ENCODE data around the gene CFAP99. TPM values are rescaled to one million over a fixed set of nuclear protein-coding genes. Genes with fewer than 3 reads are reported as not detected.

CFAP99 gene
- total and polyA plus RNA-seq, 2 of the 8 experiments (the other 6 are each of a cell fraction or from before 2014, with no cell fraction given) = not detected

GRCh38 chr4:2393353-2394270, 25.1 kb upstream of the CFAP99 start:
- H3K14ac ChIP-seq (ENCODE audit: insufficient read length) = no peak overlapping the region
- H3K79me2 ChIP-seq (ENCODE audit: control insufficient read depth in 1 of 2, insufficient read depth in 2 of 2, low read length in 2 of 2) = no peaks in the 10 kb centered on the region
- peaks cover 5% of the 10 kb centered on the region; the same call in 1 of the 2 replicates for H3K79me1 ChIP-seq (ENCODE audit: low read depth, low read length)
- H3K23ac ChIP-seq (ENCODE audit: insufficient read length) = no peak overlapping the region
- peak overlapping the region in 3 of 4 experiments; percentile 15 to 43 (median 29); a peak in 5 of 8 replicates for H3K4me3 ChIP-seq (ENCODE audit: extremely low read depth in 1 of 4, insufficient read depth in 2 of 4, low read depth in 3 of 4, low read length in 4 of 4)
- peak overlapping the region; percentile 31 for H4K5ac ChIP-seq (ENCODE audit: insufficient read length, low read depth, low read length)
- peaks cover 6% of the 10 kb centered on the region; the same call in 1 of the 2 replicates for H3K23me2 ChIP-seq (ENCODE audit: low read depth, low read length)
- peak overlapping the region; percentile 65 for H2BK120ac ChIP-seq (replicated peaks; ENCODE audit: low read depth, low read length)
- H3K27me3 ChIP-seq (replicated peaks in 1 of 4; ENCODE audit: control insufficient read depth in 3 of 4, extremely low read depth in 1 of 4, insufficient read depth in 3 of 4, low read length in 3 of 4) = no peaks in the 10 kb centered on the region
- peak overlapping the region; percentile 78; the same call in 1 of the 2 replicates for H2BK5ac ChIP-seq (ENCODE audit: low read depth, low read length)
- H3K4ac ChIP-seq (replicated peaks; ENCODE audit: insufficient read length, low read depth, low read length) = no peak overlapping the region
- H2AFZ ChIP-seq (ENCODE audit: low read length) = peak overlapping the region; percentile 79; the same call in 1 of the 2 replicates
- H3K4me1 ChIP-seq (replicated peaks in 1 of 4; ENCODE audit: control insufficient read depth in 3 of 4, insufficient read depth in 4 of 4, low read length in 3 of 4) = peaks cover 0 to 33% (median 14%) of the 10 kb centered on the region in 4 experiments; a peak in 6 of 7 replicates
- DNase-seq (ENCODE audit: low read depth in 1 of 2, low spot score in 2 of 2) = peak in 1 of 2 experiments; percentile 80
- 34% methylated on average over 21 of the region's 28 CpGs; no CpG with 5 or more reads in 1 of the 2 experiments for WGBS, 2 experiments (ENCODE audit: extremely low coverage in 1 of 2, insufficient coverage in 1 of 2, insufficient read length in 1 of 2, insufficient replicate concordance in 2 of 2, low coverage in 1 of 2, low lambda C conversion rate in 2 of 2, missing lambda C conversion rate in 1 of 2)
- H3K18ac ChIP-seq (ENCODE audit: extremely low read depth, low read length) = peak overlapping the region; percentile 60
- CTCF ChIA-PET (ENCODE audit: partially characterized antibody) = interaction anchor here (0.7 to 3.6 kb wide), 14 partner anchors 9 to 177 kb away, joined by 3 to 18 read pairs (median 4); partner anchors contain the start of gene CFAP99
- no peaks in the 10 kb centered on the region for H3K9me3 ChIP-seq (ENCODE audit: insufficient read depth in 2 of 2, low read depth in 1 of 2, low read length in 1 of 2)
- H2BK12ac ChIP-seq (ENCODE audit: low read depth, low read length) = peak overlapping the region; percentile 86; the same call in 1 of the 2 replicates
- H3K27ac ChIP-seq (ENCODE audit: low read depth, low read length) = no peak overlapping the region
- peak overlapping the region; percentile 85; the same call in 1 of the 2 replicates for H2AK5ac ChIP-seq (ENCODE audit: low read depth, low read length)
- H3K4me2 ChIP-seq (ENCODE audit: insufficient read depth in 1 of 2, low read depth in 2 of 2, low read length in 2 of 2) = peak overlapping the region; percentile 59 to 60
- H3K36me3 ChIP-seq (ENCODE audit: control insufficient read depth in 2 of 4, insufficient read depth in 4 of 4, low read length in 3 of 4) = no peaks in the 10 kb centered on the region
- no peak overlapping the region for H3K56ac ChIP-seq (replicated peaks; ENCODE audit: insufficient read length, low read depth, low read length)
- H3K9ac ChIP-seq (replicated peaks in 1 of 4; ENCODE audit: extremely low read depth in 1 of 4, low read depth in 3 of 4, low read length in 3 of 4) = no peak overlapping the region
- H4K8ac ChIP-seq (ENCODE audit: extremely low read depth, insufficient read depth, low read length) = 0 out of 2 replicates have a peak overlapping the region, but pooled peaks have one; percentile 63
- peak overlapping the region; percentile 67; the same call in 1 of the 2 replicates for H2BK15ac ChIP-seq (ENCODE audit: low read length)
- peak; percentile 36 for FAIRE-seq
- no peaks in the 10 kb centered on the region for H4K20me1 ChIP-seq (replicated peaks in 1 of 2; ENCODE audit: control insufficient read depth in 1 of 2, insufficient read depth in 2 of 2, low read length in 2 of 2)
- peak overlapping the region; percentile 75 for H4K91ac ChIP-seq (replicated peaks; ENCODE audit: insufficient read length, low read length)
- POLR2A ChIA-PET (ENCODE audit: partially characterized antibody) = interaction anchor here (0.6 to 2.0 kb wide), 5 partner anchors 8 to 75 kb away, joined by 3 to 8 read pairs (median 4); partner anchors contain the start of gene RNF4
- peak overlapping the region; percentile 72; the same call in 1 of the 2 replicates for H2BK20ac ChIP-seq (ENCODE audit: low read length)
- TF ChIP-seq, protein P1, sequence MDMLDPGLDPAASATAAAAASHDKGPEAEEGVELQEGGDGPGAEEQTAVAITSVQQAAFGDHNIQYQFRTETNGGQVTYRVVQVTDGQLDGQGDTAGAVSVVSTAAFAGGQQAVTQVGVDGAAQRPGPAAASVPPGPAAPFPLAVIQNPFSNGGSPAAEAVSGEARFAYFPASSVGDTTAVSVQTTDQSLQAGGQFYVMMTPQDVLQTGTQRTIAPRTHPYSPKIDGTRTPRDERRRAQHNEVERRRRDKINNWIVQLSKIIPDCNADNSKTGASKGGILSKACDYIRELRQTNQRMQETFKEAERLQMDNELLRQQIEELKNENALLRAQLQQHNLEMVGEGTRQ (IDR thresholded peaks at IDR 0.05; ENCODE audit: low read length) = no peak
- TF ChIP-seq, protein P2, sequence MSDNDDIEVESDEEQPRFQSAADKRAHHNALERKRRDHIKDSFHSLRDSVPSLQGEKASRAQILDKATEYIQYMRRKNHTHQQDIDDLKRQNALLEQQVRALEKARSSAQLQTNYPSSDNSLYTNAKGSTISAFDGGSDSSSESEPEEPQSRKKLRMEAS (IDR thresholded peaks at IDR 0.05) = peak; percentile 50; the same call in 1 of the 2 replicates
- TF ChIP-seq SIX5 (IDR thresholded peaks at IDR 0.05; ENCODE audit: low read depth, low read length) (no peak), E2F6 (IDR thresholded peaks at IDR 0.05) (no peak; the same call in none of the 2 replicates), ASH2L (IDR thresholded peaks at IDR 0.05; ENCODE audit: low read length) (peak; percentile 64), POLR2A (IDR thresholded peaks at IDR 0.05; ENCODE audit: control extremely low read depth in 1 of 2, low read depth in 2 of 2, low read length in 2 of 2) (no peak), CTBP2 (IDR thresholded peaks at IDR 0.05; ENCODE audit: borderline replicate concordance, insufficient read depth, insufficient read length, low read length) (no peak)

Data from H1 (cell line).